WTC11 (cell line): ENCODE results near the gene MAP6D1. TPM values are rescaled to one million over a fixed set of nuclear protein-coding genes. Genes with fewer than 3 reads are reported as not detected.

ENCODE experiments used
- ATAC-seq: fragments of 200-7000 bp; cut with Tn5 transposase; 2 replicates; pipeline ENCODE4 v1.10.0; 2021; ENCODE audit warnings: mild to moderate bottlenecking, moderate library complexity
- CTCF ChIA-PET: fragments of 300-600 bp; sonication (Branson Sonifier 250); formaldehyde crosslinking; loops from one replicate; lab custom pipeline; 2021; ENCODE audit warnings: antibody characterized with exemption; lab: Charles Lee
- POLR2A ChIA-PET: fragments of 350-600 bp; sonication (Branson Sonifier 250); formaldehyde crosslinking; loops from one replicate; lab custom pipeline; 2021; ENCODE audit warnings: antibody characterized with exemption; lab: Charles Lee
- DNase-seq: peaks from one replicate; pipeline ENCODE4 v3.0.0; 2021; ENCODE audit warnings: low spot score
- H3K27ac Mint-ChIP-seq: 2 replicates; pipeline ENCODE4 v1.8.0; 2021; ENCODE audit warnings: mixed read lengths
- H3K27me3 Mint-ChIP-seq: 2 replicates; pipeline ENCODE4 v1.8.0; 2021; ENCODE audit warnings: low read depth, mild to moderate bottlenecking, moderate library complexity, mixed read lengths
- H3K36me3 Mint-ChIP-seq: 2 replicates; pipeline ENCODE4 v1.8.0; 2021; ENCODE audit warnings: mixed read lengths
- H3K4me1 Mint-ChIP-seq: 2 replicates; pipeline ENCODE4 v1.8.0; 2022; ENCODE audit warnings: mixed read lengths
- H3K4me3 Mint-ChIP-seq: 2 replicates; pipeline ENCODE4 v1.8.0; 2021; ENCODE audit warnings: mild to moderate bottlenecking, moderate library complexity, mixed read lengths
- H3K9me3 Mint-ChIP-seq: 2 replicates; pipeline ENCODE4 v1.8.0; 2021; ENCODE audit warnings: mixed read lengths
- ATF1 ChIP-seq: sonication (generic); formaldehyde crosslinking; IDR thresholded peaks from 2 replicates; pipeline ENCODE4 v1.8.1; 2023; ENCODE audit warnings: mild to moderate bottlenecking, moderate library complexity, missing genetic modification reagents
- EMX1 ChIP-seq: fragments of 250-450 bp; sonication (Bioruptor Pico); IDR thresholded peaks from 2 replicates; pipeline ENCODE4 v1.8.0; 2021; ENCODE audit warnings: mild to moderate bottlenecking
- ETV6 ChIP-seq: sonication (generic); formaldehyde crosslinking; IDR thresholded peaks from 2 replicates; pipeline ENCODE4 v1.8.1; 2022; ENCODE audit warnings: mild to moderate bottlenecking, missing genetic modification reagents
- GTF2I ChIP-seq: fragments of 250-450 bp; sonication (Bioruptor Pico); conservative IDR thresholded peaks from 2 replicates; pipeline ENCODE4 v1.4.0; 2021; ENCODE audit warnings: mild to moderate bottlenecking
- MYBL2 ChIP-seq: sonication (generic); formaldehyde crosslinking; IDR thresholded peaks from 2 replicates; pipeline ENCODE4 v1.8.1; 2023; ENCODE audit warnings: mild to moderate bottlenecking, moderate library complexity, missing genetic modification reagents
- NFATC4 ChIP-seq: fragments of 250-450 bp; sonication (Bioruptor Pico); IDR thresholded peaks from 2 replicates; pipeline ENCODE4 v1.9.0; 2021; ENCODE audit warnings: mild to moderate bottlenecking
- NFE2L1 ChIP-seq: sonication (generic); formaldehyde crosslinking; IDR thresholded peaks from 2 replicates; pipeline ENCODE4 v1.8.1; 2023; ENCODE audit warnings: missing genetic modification reagents
- OVOL2 ChIP-seq: fragments of 250-450 bp; sonication (Bioruptor Pico); IDR thresholded peaks from 2 replicates; pipeline ENCODE4 v1.9.0; 2021; ENCODE audit warnings: mild to moderate bottlenecking, borderline replicate concordance
- PRDM15 ChIP-seq: sonication (generic); formaldehyde crosslinking; IDR thresholded peaks from 2 replicates; pipeline ENCODE4 v1.8.0; 2022; ENCODE audit warnings: missing genetic modification reagents
- RORB ChIP-seq: fragments of 250-450 bp; sonication (Bioruptor Pico); IDR thresholded peaks from 2 replicates; pipeline ENCODE4 v1.9.0; 2021; ENCODE audit warnings: mild to moderate bottlenecking
- USF1 ChIP-seq: sonication (generic); formaldehyde crosslinking; IDR thresholded peaks from 2 replicates; pipeline ENCODE4 v1.8.0; 2022; ENCODE audit warnings: mild to moderate bottlenecking, missing genetic modification reagents
- ZMAT4 ChIP-seq: fragments of 250-450 bp; sonication (Bioruptor Pico); IDR thresholded peaks from 2 replicates; pipeline ENCODE4 v1.9.0; 2021; ENCODE audit warnings: mild to moderate bottlenecking
- ZNF138 ChIP-seq: sonication (generic); formaldehyde crosslinking; conservative IDR thresholded peaks from 2 replicates; pipeline ENCODE4 v1.8.1; 2022; ENCODE audit warnings: mild to moderate bottlenecking, moderate library complexity, missing genetic modification reagents
- ZNF263 ChIP-seq: sonication (generic); formaldehyde crosslinking; IDR thresholded peaks from 2 replicates; pipeline ENCODE4 v1.8.1; 2022; ENCODE audit warnings: low read depth, mild to moderate bottlenecking, moderate library complexity, missing genetic modification reagents
- ZNF317 ChIP-seq: sonication (generic); formaldehyde crosslinking; IDR thresholded peaks from 2 replicates; pipeline ENCODE4 v1.8.1; 2023; ENCODE audit warnings: low read depth, mild to moderate bottlenecking, moderate library complexity, missing genetic modification reagents, borderline replicate concordance
- ZNF425 ChIP-seq: fragments of 250-450 bp; sonication (Bioruptor Pico); conservative IDR thresholded peaks from 2 replicates; pipeline ENCODE4 v1.9.0; 2021; ENCODE audit warnings: mild to moderate bottlenecking
- ZNF512 ChIP-seq: sonication (generic); formaldehyde crosslinking; IDR thresholded peaks from 2 replicates; pipeline ENCODE4 v1.8.1; 2022; ENCODE audit warnings: missing genetic modification reagents, borderline replicate concordance
- total RNA-seq: library from RNA; stranded (reverse); gene quantifications from 3 replicates; pipeline ENCODE4 v1.2.3, GENCODE V29; 2021
- TF ChIP-seq, protein P1 (sequence below): fragments of 250-450 bp; sonication (Bioruptor Pico); IDR thresholded peaks from 2 replicates; pipeline ENCODE4 v1.9.0; 2021; ENCODE audit warnings: mild to moderate bottlenecking
- TF ChIP-seq, protein P2 (sequence below): fragments of 250-450 bp; sonication (Bioruptor Pico); IDR thresholded peaks from 2 replicates; pipeline ENCODE4 v1.8.0; 2021; ENCODE audit warnings: mild to moderate bottlenecking
- TF ChIP-seq, protein P3 (sequence below): sonication (generic); formaldehyde crosslinking; IDR thresholded peaks from 2 replicates; pipeline ENCODE4 v1.8.1; 2023; ENCODE audit warnings: mild to moderate bottlenecking, missing genetic modification reagents

The MAP6D1 gene
- total RNA-seq, 1 experiment from 2014 or later: 6.3 TPM

GRCh38 chr3:183797996-183798395 lies 27.4 kb downstream of the MAP6D1 start:
- no peaks in the 10 kb centered on the region for H3K27me3 Mint-ChIP-seq
- TF ChIP-seq EMX1 (CRISPR knock-in tag): no peak
- no peak for TF ChIP-seq ZNF138
- TF ChIP-seq, protein P1, sequence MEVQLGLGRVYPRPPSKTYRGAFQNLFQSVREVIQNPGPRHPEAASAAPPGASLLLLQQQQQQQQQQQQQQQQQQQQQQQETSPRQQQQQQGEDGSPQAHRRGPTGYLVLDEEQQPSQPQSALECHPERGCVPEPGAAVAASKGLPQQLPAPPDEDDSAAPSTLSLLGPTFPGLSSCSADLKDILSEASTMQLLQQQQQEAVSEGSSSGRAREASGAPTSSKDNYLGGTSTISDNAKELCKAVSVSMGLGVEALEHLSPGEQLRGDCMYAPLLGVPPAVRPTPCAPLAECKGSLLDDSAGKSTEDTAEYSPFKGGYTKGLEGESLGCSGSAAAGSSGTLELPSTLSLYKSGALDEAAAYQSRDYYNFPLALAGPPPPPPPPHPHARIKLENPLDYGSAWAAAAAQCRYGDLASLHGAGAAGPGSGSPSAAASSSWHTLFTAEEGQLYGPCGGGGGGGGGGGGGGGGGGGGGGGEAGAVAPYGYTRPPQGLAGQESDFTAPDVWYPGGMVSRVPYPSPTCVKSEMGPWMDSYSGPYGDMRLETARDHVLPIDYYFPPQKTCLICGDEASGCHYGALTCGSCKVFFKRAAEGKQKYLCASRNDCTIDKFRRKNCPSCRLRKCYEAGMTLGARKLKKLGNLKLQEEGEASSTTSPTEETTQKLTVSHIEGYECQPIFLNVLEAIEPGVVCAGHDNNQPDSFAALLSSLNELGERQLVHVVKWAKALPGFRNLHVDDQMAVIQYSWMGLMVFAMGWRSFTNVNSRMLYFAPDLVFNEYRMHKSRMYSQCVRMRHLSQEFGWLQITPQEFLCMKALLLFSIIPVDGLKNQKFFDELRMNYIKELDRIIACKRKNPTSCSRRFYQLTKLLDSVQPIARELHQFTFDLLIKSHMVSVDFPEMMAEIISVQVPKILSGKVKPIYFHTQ: no peak
- TF ChIP-seq NFE2L1: no peak
- no peak for TF ChIP-seq ZNF512
- TF ChIP-seq, protein P2, sequence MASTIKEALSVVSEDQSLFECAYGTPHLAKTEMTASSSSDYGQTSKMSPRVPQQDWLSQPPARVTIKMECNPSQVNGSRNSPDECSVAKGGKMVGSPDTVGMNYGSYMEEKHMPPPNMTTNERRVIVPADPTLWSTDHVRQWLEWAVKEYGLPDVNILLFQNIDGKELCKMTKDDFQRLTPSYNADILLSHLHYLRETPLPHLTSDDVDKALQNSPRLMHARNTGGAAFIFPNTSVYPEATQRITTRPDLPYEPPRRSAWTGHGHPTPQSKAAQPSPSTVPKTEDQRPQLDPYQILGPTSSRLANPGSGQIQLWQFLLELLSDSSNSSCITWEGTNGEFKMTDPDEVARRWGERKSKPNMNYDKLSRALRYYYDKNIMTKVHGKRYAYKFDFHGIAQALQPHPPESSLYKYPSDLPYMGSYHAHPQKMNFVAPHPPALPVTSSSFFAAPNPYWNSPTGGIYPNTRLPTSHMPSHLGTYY (CRISPR knock-in tag): no peak
- no peak for TF ChIP-seq OVOL2
- TF ChIP-seq USF1 (CRISPR knock-in tag): no peak
- no peak for TF ChIP-seq RORB
- no peak for TF ChIP-seq ZNF425 (CRISPR knock-in tag)
- TF ChIP-seq ZMAT4 (CRISPR knock-in tag): no peak
- TF ChIP-seq, protein P3, sequence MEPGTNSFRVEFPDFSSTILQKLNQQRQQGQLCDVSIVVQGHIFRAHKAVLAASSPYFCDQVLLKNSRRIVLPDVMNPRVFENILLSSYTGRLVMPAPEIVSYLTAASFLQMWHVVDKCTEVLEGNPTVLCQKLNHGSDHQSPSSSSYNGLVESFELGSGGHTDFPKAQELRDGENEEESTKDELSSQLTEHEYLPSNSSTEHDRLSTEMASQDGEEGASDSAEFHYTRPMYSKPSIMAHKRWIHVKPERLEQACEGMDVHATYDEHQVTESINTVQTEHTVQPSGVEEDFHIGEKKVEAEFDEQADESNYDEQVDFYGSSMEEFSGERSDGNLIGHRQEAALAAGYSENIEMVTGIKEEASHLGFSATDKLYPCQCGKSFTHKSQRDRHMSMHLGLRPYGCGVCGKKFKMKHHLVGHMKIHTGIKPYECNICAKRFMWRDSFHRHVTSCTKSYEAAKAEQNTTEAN (CRISPR knock-in tag): no peak
- TF ChIP-seq ZNF317: no peak
- H3K9me3 Mint-ChIP-seq: no peaks in the 10 kb centered on the region
- DNase-seq (no peak), ATAC-seq (no peak; the same call in 1 of the 2 replicates)
- H3K4me1 Mint-ChIP-seq: no peaks in the 10 kb centered on the region
- H3K4me3 Mint-ChIP-seq: no peak overlapping the region
- ChIA-PET POLR2A (no interaction called here), CTCF (no interaction called here)
- peak overlapping the region; percentile 79 for H3K27ac Mint-ChIP-seq
- H3K36me3 Mint-ChIP-seq: peaks cover 69% of the 10 kb centered on the region

DNA sequence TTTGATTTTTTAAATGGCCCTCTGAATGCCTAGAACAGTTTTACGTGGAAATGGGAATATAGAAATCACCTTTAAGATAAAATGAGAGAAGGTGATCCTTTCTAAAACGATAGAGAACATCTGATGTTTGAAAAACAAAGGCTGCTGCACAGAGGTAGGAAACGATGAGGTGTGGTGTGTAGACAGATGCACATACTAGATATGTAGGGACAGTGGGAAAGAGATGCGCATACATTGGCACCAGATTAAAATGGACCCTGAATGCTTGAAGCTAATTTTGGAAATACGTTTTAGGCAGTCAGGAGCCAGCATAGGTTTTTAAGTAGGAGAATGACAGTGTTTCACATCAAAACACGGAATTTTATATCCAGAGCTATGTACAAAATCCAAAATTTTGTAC lies 29.0 kb downstream of the MAP6D1 start:
- DNase-seq (no peak), ATAC-seq (no peak)
- ChIA-PET POLR2A (no interaction called here), CTCF (interaction anchor here (0.7 to 1.0 kb wide), 2 partner anchors 11 to 317 kb away, joined by 3 read pairs; no protein-coding TSS in a partner anchor)
- no peak overlapping the region for H3K27ac Mint-ChIP-seq
- no peak overlapping the region for H3K4me3 Mint-ChIP-seq
- no peaks in the 10 kb centered on the region for H3K4me1 Mint-ChIP-seq
- H3K36me3 Mint-ChIP-seq: peaks cover 62% of the 10 kb centered on the region
- no peaks in the 10 kb centered on the region for H3K27me3 Mint-ChIP-seq
- H3K9me3 Mint-ChIP-seq: no peaks in the 10 kb centered on the region
- TF ChIP-seq GTF2I (CRISPR knock-in tag): no peak
- no peak for TF ChIP-seq MYBL2 (CRISPR knock-in tag)
- no peak for TF ChIP-seq NFATC4 (CRISPR knock-in tag)
- TF ChIP-seq ATF1 (CRISPR knock-in tag): no peak
- TF ChIP-seq USF1 (CRISPR knock-in tag): no peak
- no peak for TF ChIP-seq OVOL2
- no peak for TF ChIP-seq PRDM15
- no peak for TF ChIP-seq ZNF263 (CRISPR knock-in tag)
- TF ChIP-seq ETV6 (CRISPR knock-in tag): no peak
